ENCODE results near the gene AKAP11. TPM values are rescaled to one million over a fixed set of nuclear protein-coding genes. Genes with fewer than 3 reads are reported as not detected.

AKAP11 gene, protein sequence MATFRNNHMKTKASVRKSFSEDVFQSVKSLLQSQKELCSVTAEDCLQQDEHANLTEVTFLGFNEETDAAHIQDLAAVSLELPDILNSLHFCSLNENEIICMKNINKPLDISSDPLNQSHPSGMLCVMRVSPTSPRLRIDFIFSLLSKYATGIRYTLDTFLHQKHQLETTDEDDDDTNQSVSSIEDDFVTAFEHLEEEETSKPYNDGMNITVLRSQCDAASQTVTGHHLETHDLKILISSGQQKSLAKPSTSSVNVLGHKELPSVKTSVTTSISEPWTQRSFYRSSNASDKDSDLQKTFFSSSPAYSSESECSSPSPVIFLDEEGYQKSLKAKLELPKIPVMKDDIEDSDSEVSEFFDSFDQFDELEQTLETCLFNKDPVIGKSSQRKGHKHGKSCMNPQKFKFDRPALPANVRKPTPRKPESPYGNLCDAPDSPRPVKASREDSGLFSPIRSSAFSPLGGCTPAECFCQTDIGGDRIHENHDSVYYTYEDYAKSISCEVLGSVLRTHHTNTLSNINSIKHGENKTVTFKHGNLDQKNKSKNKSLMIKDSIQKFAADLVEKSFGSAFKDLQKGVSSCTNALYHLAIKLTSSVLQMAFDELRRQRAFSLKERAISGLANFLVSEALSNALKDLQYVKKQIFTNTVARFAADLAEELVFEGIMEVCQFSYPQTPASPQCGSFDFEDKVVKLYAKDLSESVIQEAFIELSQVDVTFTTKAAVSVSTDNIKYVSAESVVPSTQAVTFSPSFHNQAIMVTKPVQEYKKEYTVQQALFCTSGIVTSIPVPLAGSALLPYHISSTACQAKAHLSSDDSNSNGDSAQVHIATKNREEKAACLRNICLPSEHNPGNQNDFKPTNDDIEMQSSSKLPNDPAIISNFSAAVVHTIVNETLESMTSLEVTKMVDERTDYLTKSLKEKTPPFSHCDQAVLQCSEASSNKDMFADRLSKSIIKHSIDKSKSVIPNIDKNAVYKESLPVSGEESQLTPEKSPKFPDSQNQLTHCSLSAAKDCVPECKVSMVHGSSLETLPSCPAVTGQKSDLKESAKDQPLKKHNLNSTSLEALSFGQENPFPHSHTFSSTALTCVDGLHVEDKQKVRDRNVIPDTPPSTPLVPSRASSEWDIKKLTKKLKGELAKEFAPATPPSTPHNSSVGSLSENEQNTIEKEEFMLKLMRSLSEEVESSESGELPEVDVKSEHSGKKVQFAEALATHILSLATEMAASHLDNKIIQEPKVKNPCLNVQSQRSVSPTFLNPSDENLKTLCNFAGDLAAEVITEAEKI (N-terminal part only)
- 35.7 TPM for total RNA-seq

GRCh38 chr13:42272115-42272803, at the start of gene AKAP11:
AKAP11 (plus strand) TSS chr13:42272152; CDS start chr13:42286349, 14,197 bp downstream.

Other genes starting within 250 kb of the AKAP11 start
- 15.5 TPM for gene DGKH, start 223.5 kb upstream of the AKAP11 start, total RNA-seq

Measured in metanephros (tissue), 1 donor.